Smooth muscle cell (in vitro differentiated cells): ENCODE data around the gene PSAT1. TPM values are rescaled to one million over a fixed set of nuclear protein-coding genes. Genes with fewer than 3 reads are reported as not detected.

ENCODE experiments used
- DNase-seq: peaks from one replicate; lab custom pipeline; 2025; ENCODE audit not compliant: unreplicated experiment; lab: John Stamatoyannopoulos, UW
- H2AFZ ChIP-seq: fragments of 200-600 bp; sonication (generic); 2 replicates; pipeline ENCODE4 v1.6.0; 2016; ENCODE audit warnings: antibody characterized with exemption, low read depth, mild to moderate bottlenecking
- H3F3A ChIP-seq: fragments of 200-600 bp; sonication (generic); 2 replicates; pipeline ENCODE4 v1.6.0; 2017; ENCODE audit warnings: antibody characterized with exemption, low read depth
- H3K27ac ChIP-seq: fragments of 200-600 bp; sonication (generic); 2 replicates; pipeline ENCODE4 v1.5.1; 2016; ENCODE audit warnings: low read depth, mild to moderate bottlenecking
- H3K27me3 ChIP-seq: fragments of 200-600 bp; sonication (generic); 2 replicates; pipeline ENCODE4 v1.6.1; 2016; ENCODE audit warnings: low read depth, mild to moderate bottlenecking
- H3K36me3 ChIP-seq: fragments of 200-600 bp; sonication (generic); 2 replicates; pipeline ENCODE4 v1.5.1; 2016; ENCODE audit warnings: low read depth
- H3K4me1 ChIP-seq: fragments of 200-600 bp; sonication (generic); 2 replicates; pipeline ENCODE4 v1.5.1; 2016; ENCODE audit warnings: low read depth
- H3K4me2 ChIP-seq: fragments of 200-600 bp; sonication (generic); 2 replicates; pipeline ENCODE4 v1.6.0; 2016; ENCODE audit warnings: mild to moderate bottlenecking
- H3K4me3 ChIP-seq: fragments of 200-600 bp; sonication (generic); 2 replicates; pipeline ENCODE4 v1.5.1; 2016; ENCODE audit warnings: mild to moderate bottlenecking
- H3K79me2 ChIP-seq: fragments of 200-600 bp; sonication (generic); 2 replicates; pipeline ENCODE4 v1.6.0; 2016; ENCODE audit warnings: low read depth, mild to moderate bottlenecking
- H3K9ac ChIP-seq: fragments of 200-600 bp; sonication (generic); 2 replicates; pipeline ENCODE4 v1.6.0; 2016; ENCODE audit warnings: low read depth
- H3K9me3 ChIP-seq: fragments of 200-600 bp; sonication (generic); replicated peaks from 2 replicates; pipeline ENCODE4 v1.5.1; 2016; ENCODE audit warnings: low read depth
- H4K20me1 ChIP-seq: fragments of 200-600 bp; sonication (generic); 2 replicates; pipeline ENCODE4 v1.6.0; 2016; ENCODE audit warnings: low read depth
- WGBS: methylation state at CpG from one replicate; pipeline ENCODE4 v1.1.7; 2016; ENCODE audit warnings: low lambda C conversion rate; 5-methylcytosine and 5-hydroxymethylcytosine counted together
- polyA plus RNA-seq: library from polyadenylated mRNA; unstranded; fragments of >200 nt; fragmentation: Nextera tagmentation; extraction: Ambion mirVana; gene quantifications from 2 replicates; pipeline ENCODE4 v1.2.1, GENCODE V29; 2016
- total RNA-seq: library from RNA; depleted of rRNA; stranded (reverse); fragments of >200 nt; gene quantifications from 2 replicates; pipeline ENCODE4 v1.2.3, GENCODE V29; 2014
- TF ChIP-seq, protein P1 (sequence below): fragments of 200-600 bp; sonication (generic); IDR thresholded peaks from 2 replicates; pipeline ENCODE4 v1.5.1; 2017; ENCODE audit warnings: borderline replicate concordance, mild to moderate bottlenecking, antibody characterized with exemption; ENCODE audit not compliant: insufficient read depth, poor library complexity, severe bottlenecking

Gene PSAT1
- total and polyA plus RNA-seq, 2 experiments from 2014 or later, result 70.6 to 85.1 TPM

DNA sequence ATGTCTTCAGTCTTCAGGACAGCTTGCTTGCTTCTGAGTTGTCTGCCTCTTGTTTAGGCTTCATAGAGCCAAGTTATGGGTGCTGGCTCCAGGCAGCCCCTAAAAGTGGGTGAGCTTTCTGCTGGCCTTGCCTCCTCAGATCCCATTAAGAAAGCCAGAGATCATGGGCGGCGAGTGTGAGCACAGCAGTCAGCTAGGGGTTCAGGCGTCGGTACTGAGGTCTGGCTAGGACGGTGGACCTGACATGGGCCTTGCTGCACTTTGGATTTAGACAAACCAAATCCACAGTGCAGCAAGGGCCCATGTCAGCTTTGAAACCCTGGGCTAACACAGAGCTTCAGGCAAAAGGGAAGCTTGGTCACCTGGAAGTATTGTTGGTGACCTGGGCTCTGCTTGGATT lies 17.6 kb downstream of the PSAT1 start:
- no peak for DNase-seq
- H3K36me3 ChIP-seq, result no peaks in the 10 kb centered on the region
- no peak overlapping the region for H3K9ac ChIP-seq
- WGBS, result 94% methylated on average over 5 of the region's 5 CpGs
- H3K4me1 ChIP-seq, result no peaks in the 10 kb centered on the region
- H4K20me1 ChIP-seq, result peaks cover 30% of the 10 kb centered on the region
- TF ChIP-seq, protein P1, sequence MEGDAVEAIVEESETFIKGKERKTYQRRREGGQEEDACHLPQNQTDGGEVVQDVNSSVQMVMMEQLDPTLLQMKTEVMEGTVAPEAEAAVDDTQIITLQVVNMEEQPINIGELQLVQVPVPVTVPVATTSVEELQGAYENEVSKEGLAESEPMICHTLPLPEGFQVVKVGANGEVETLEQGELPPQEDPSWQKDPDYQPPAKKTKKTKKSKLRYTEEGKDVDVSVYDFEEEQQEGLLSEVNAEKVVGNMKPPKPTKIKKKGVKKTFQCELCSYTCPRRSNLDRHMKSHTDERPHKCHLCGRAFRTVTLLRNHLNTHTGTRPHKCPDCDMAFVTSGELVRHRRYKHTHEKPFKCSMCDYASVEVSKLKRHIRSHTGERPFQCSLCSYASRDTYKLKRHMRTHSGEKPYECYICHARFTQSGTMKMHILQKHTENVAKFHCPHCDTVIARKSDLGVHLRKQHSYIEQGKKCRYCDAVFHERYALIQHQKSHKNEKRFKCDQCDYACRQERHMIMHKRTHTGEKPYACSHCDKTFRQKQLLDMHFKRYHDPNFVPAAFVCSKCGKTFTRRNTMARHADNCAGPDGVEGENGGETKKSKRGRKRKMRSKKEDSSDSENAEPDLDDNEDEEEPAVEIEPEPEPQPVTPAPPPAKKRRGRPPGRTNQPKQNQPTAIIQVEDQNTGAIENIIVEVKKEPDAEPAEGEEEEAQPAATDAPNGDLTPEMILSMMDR, result no peak
- no peaks in the 10 kb centered on the region for H3K27me3 ChIP-seq
- H2AFZ ChIP-seq, result no peak overlapping the region
- no peak overlapping the region for H3K4me3 ChIP-seq
- no peak overlapping the region for H3K27ac ChIP-seq
- H3K4me2 ChIP-seq, result peak overlapping the region; percentile 13
- H3F3A ChIP-seq, result no peaks in the 10 kb centered on the region
- H3K9me3 ChIP-seq, result no peaks in the 10 kb centered on the region
- peaks cover 8% of the 10 kb centered on the region for H3K79me2 ChIP-seq

- H3K79me2 ChIP-seq, result peaks cover 5% of the 10 kb centered on the region
- no peaks in the 10 kb centered on the region for H3K9me3 ChIP-seq
- TF ChIP-seq, protein P1, result no peak
- H3K9ac ChIP-seq, result no peak overlapping the region
- no peaks in the 10 kb centered on the region for H3K36me3 ChIP-seq
- no peaks in the 10 kb centered on the region for H3F3A ChIP-seq
- DNase-seq, result no peak
- H3K4me1 ChIP-seq, result no peaks in the 10 kb centered on the region
- H3K27ac ChIP-seq, result no peak overlapping the region
- no peak overlapping the region for H3K4me3 ChIP-seq
- H3K4me2 ChIP-seq, result peak overlapping the region; percentile 13
- peaks cover 30% of the 10 kb centered on the region for H4K20me1 ChIP-seq
- 47% methylated on average over 8 of the region's 8 CpGs for WGBS
- H2AFZ ChIP-seq, result no peak overlapping the region
- no peaks in the 10 kb centered on the region for H3K27me3 ChIP-seq
Measured at GRCh38 chr9:78314953-78315870, 18.3 kb downstream of the PSAT1 start.

GRCh38 chr9:78316166-78316892 lies 19.4 kb downstream of the PSAT1 start:
- no peak overlapping the region for H3K4me3 ChIP-seq
- WGBS, result 88% methylated on average over 11 of the region's 11 CpGs
- no peaks in the 10 kb centered on the region for H3K4me1 ChIP-seq
- no peaks in the 10 kb centered on the region for H3F3A ChIP-seq
- H3K36me3 ChIP-seq, result no peaks in the 10 kb centered on the region
- peaks cover under 1% of the 10 kb centered on the region for H3K79me2 ChIP-seq
- H4K20me1 ChIP-seq, result peaks cover 27% of the 10 kb centered on the region
- H3K9ac ChIP-seq, result no peak overlapping the region
- no peaks in the 10 kb centered on the region for H3K27me3 ChIP-seq
- H3K4me2 ChIP-seq, result no peak overlapping the region
- no peak for DNase-seq
- no peak overlapping the region for H3K27ac ChIP-seq
- no peaks in the 10 kb centered on the region for H3K9me3 ChIP-seq
- TF ChIP-seq, protein P1, result no peak
- H2AFZ ChIP-seq, result no peak overlapping the region
